Ascending aorta (tissue), 2 donors: ENCODE data around the gene MUC5B. TPM values are rescaled to one million over a fixed set of nuclear protein-coding genes. Genes with fewer than 3 reads are reported as not detected.
"Not testable (repeated sequence)": the region's sequence is repeated elsewhere in the genome, so short reads cannot be mapped to it uniquely, and the experiment has no call there.

ENCODE experiments used
- DNase-seq, 2 donors: peaks; one replicate each; pipeline ENCODE4 v3.0.0-alpha.2; 2019; ENCODE audit warnings: low spot score in 2 of 2
- H3K27ac ChIP-seq, 2 donors: fragments of 200-600 bp; sonication (generic); one replicate each; pipeline ENCODE4 v1.5.1; 2016 to 2017; ENCODE audit warnings: mild to moderate bottlenecking in 1 of 2
- H3K27me3 ChIP-seq: fragments of 200-600 bp; sonication (generic); one replicate; pipeline ENCODE4 v1.5.1; 2017
- H3K36me3 ChIP-seq, 2 donors: fragments of 200-600 bp; sonication (generic); one replicate each; pipeline ENCODE4 v1.5.1; 2016
- H3K4me1 ChIP-seq, 2 donors: fragments of 200-600 bp; sonication (generic); one replicate each; pipeline ENCODE4 v1.5.1; 2016 to 2017; ENCODE audit warnings: mild to moderate bottlenecking in 1 of 2
- H3K4me3 ChIP-seq, 2 donors: fragments of 200-600 bp; sonication (generic); one replicate each; pipeline ENCODE4 v1.5.1; 2016 to 2017; ENCODE audit warnings: mild to moderate bottlenecking in 1 of 2
- H3K9me3 ChIP-seq, 2 donors: fragments of 200-600 bp; sonication (generic); one replicate each; pipeline ENCODE4 v1.5.1; 2016
- intact Hi-C: fragments of 100-400 bp; cut with DNase I; formaldehyde crosslinking; loops from one replicate; pipeline ENCODE4 v1.15.1; 2023
- total RNA-seq: library from RNA; depleted of rRNA; stranded (reverse); fragments of >200 nt; gene quantifications from one replicate; pipeline ENCODE4 v1.1.0, GENCODE V29; 2016
- TF ChIP-seq, protein P1 (sequence below), 3 experiments: fragments of 200-600 bp in 2 of 3; fragments of 450-650 bp in 1 of 3; sonication (generic) in 2 of 3; IDR thresholded peaks; one replicate each; pipeline ENCODE4 v1.5.1; 2016 to 2019; ENCODE audit warnings: antibody characterized with exemption in 3 of 3, mild to moderate bottlenecking in 1 of 3, moderate library complexity in 1 of 3

MUC5B gene
- total RNA-seq, 1 donor from 2014 or later: under 0.01 TPM

DNA sequence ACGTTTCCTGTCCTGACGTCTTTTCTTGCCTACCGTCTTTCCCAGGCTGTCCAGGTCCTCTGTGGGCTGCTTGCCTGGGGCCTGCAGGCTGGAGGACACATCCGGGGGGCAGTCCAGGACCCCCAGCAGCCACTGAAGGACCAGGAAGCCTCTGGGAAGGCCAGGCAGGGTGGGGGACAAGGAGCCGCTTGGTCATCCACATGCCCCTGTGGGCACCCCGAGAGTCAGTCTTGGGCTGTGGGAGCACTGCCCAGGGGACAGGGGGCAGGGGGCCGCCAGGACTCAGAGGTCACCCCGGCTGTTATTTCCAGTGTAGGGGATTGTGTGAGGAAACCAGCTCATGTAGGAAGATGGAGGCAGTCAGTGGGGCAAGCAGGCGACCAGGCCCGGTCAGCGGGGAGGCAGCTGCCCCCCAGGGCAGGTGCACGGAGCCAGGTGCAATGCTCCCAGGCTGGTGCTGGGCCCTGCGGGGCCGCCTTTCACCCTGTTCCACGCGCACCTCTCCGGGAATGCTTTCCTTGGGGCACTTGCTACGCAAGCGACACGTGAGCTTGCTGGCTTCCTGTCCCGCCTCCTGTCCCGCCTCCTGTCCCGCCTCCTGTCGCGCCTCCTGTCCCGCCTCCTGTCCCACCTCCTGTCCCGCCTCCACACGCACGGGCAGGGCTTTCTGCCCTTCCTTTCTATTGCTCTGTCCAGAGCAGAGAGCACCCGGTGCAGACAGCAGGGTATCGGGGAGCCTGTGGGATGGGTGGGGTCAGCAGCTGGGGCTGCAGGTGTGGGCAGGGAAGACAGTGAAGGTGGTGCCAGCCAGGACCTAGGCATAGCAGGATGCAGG lies 39.5 kb downstream of the MUC5B start:
- intact Hi-C loops: loop anchor here (1.0 to 5.0 kb wide), 4 partner anchors 42 to 310 kb away; partner anchors contain the start of genes BRSK2 and DUSP8
- peak; percentile 67 to 94 for DNase-seq
- H3K27ac ChIP-seq: peak overlapping the region; percentile 62 to 83
- H3K36me3 ChIP-seq: no peaks in the 10 kb centered on the region
- peak overlapping the region; percentile 44 to 67 for H3K4me3 ChIP-seq
- peaks cover 6 to 12% of the 10 kb centered on the region in 2 donors for H3K4me1 ChIP-seq
- no peaks in the 10 kb centered on the region for H3K27me3 ChIP-seq
- no peaks in the 10 kb centered on the region for H3K9me3 ChIP-seq
- TF ChIP-seq, protein P1, sequence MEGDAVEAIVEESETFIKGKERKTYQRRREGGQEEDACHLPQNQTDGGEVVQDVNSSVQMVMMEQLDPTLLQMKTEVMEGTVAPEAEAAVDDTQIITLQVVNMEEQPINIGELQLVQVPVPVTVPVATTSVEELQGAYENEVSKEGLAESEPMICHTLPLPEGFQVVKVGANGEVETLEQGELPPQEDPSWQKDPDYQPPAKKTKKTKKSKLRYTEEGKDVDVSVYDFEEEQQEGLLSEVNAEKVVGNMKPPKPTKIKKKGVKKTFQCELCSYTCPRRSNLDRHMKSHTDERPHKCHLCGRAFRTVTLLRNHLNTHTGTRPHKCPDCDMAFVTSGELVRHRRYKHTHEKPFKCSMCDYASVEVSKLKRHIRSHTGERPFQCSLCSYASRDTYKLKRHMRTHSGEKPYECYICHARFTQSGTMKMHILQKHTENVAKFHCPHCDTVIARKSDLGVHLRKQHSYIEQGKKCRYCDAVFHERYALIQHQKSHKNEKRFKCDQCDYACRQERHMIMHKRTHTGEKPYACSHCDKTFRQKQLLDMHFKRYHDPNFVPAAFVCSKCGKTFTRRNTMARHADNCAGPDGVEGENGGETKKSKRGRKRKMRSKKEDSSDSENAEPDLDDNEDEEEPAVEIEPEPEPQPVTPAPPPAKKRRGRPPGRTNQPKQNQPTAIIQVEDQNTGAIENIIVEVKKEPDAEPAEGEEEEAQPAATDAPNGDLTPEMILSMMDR (IDR thresholded peaks at IDR 0.05): no peak

DNA sequence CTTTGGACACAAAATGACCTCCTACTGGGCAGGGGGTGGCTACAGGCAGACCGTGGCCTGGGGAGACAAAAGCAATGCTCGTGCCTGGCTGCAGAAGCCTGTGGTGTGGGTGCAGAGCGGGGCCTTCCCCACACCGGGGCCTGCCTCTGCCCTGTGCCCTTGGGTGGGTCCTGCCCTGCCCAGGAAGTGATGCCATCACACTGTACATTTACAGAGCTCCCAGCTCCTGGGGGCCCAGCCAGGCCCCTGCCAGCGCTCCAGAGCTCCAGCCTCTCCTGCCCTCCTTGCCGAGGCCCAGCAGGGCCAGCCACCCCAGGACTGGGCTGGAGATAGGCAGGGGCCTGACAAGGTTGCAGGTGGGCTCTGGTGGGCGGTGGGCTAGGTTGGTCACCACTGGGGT lies 40.1 kb downstream of the MUC5B start:
- intact Hi-C loops: loop anchor here (5.0 kb wide), 3 partner anchors 124 to 309 kb away; partner anchors contain the start of genes BRSK2 and DUSP8
- H3K27ac ChIP-seq: peak overlapping the region; percentile 62 to 83
- TF ChIP-seq, protein P1 (IDR thresholded peaks at IDR 0.05): no peak
- H3K4me1 ChIP-seq: peaks cover 6 to 12% of the 10 kb centered on the region in 2 donors
- H3K4me3 ChIP-seq: peak overlapping the region; percentile 44 to 67
- H3K27me3 ChIP-seq: no peaks in the 10 kb centered on the region
- H3K9me3 ChIP-seq: no peaks in the 10 kb centered on the region
- H3K36me3 ChIP-seq: no peaks in the 10 kb centered on the region
- DNase-seq: no peak

DNA sequence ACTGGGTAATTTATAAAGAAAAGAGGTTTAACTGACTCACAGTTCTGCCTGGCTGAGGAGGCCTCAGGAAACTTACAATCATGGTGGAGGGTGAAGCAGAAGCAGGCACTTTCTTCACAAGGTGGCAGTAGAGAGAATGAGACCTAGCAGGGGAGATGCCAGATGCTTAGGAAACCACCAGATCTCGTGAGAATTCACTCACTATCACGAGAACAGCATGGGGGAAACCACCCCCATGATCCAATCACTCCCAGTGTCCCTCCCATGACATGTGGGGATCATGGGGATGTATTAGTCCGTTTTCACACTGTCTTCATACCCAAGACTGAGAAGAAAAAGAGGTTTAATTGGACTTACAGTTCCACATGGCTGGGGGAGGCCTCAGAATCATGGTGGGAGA lies 41.6 kb downstream of the MUC5B start:
- not testable (repeated sequence) for DNase-seq, H3K36me3 ChIP-seq, H3K9me3 ChIP-seq, H3K27me3 ChIP-seq, H3K4me3 ChIP-seq
- Histone ChIP-seq H3K27ac (peak overlapping the region; percentile 42 to 62), H3K4me1 (peaks cover 6 to 12% of the 10 kb centered on the region in 2 donors)
- intact Hi-C loops: loop anchor here (2.0 to 5.0 kb wide), 5 partner anchors 72 to 308 kb away; partner anchors contain the start of genes BRSK2 and DUSP8
- TF ChIP-seq, protein P1 (IDR thresholded peaks at IDR 0.05): peak in 2 of 3 experiments; percentile 28 to 53

DNA sequence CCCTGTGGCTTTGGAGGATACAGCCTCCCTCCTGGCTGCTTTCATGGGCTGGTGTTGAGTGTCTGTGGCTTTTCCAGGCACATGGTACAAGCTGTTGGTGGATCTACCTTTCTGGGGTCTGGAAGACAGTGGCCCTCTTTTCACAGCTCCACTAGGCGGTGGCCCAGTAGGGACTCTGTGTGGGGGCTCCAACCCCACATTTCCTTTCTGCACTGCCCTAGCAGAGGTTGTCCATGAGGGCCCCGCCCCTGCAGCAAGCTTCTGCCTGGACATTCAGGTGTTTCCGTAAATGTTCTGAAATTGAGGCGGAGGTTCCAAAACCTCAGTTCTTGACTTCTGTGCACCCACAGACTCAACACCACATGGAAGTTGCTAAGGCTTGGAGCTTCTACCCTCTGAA lies 42.6 kb downstream of the MUC5B start:
- not testable (repeated sequence) for H3K9me3 ChIP-seq, DNase-seq, H3K27ac ChIP-seq, H3K27me3 ChIP-seq, H3K36me3 ChIP-seq, H3K4me3 ChIP-seq
- H3K4me1 ChIP-seq: peaks cover 6 to 12% of the 10 kb centered on the region in 2 donors
- intact Hi-C loops: loop anchor here (2.0 kb wide), 2 partner anchors 71 to 217 kb away; no protein-coding TSS in a partner anchor

DNA sequence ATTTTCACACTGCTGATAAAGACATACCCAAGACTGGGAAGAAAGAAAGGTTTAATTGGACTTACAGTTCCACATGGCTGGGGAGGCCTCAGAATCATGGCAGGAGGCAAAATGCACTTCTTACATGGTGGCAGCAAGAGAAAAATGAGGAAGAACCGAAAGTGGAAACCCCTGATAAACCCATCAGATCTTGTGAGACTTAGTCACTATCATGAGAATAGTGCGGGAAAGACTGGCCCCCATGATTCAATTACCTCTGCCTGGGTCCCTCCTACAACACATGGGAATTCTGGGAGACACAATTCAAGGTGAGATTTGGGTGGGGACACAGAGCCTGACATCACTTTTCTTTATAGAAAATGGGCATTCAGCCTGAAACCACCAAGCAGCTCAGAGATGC lies 44.1 kb downstream of the MUC5B start:
- H3K27me3 ChIP-seq, H3K9me3 ChIP-seq, intact Hi-C loops, H3K27ac ChIP-seq, H3K36me3 ChIP-seq, H3K4me3 ChIP-seq, H3K4me1 ChIP-seq, DNase-seq: not testable (repeated sequence)

DNA sequence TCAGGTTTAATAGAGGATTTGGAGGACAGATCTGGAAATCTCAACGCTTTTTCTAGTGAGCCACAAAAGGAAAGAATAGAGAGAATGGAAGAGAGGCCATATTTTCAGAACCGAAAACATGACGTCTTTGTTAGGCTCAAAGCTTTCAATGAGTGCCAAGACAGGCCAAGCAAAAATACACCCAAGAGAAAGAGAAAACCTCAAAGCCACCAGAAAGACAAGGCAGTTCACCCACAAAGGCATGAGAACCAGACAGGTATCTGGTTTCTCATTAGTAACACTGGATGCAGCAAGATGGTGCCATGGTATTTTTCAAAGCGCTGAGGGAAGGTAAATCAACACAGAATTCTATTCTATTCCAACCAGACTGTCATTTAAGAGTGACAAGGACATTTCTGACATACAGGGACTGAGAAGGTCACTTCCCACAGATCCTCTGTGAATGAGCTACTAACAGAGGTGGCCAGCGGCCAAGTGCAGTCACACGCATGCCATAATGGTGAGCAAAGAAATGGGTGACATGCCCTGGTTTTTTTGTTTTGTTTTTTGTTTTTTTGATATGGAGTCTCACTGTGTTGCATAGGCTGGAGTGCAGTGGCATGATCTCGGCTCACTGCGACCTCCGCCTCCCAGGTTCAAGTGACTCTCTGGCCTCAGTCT lies 44.7 kb downstream of the MUC5B start:
- intact Hi-C loops: no loop called here
- H3K9me3 ChIP-seq: no peaks in the 10 kb centered on the region
- no peaks in the 10 kb centered on the region for H3K27me3 ChIP-seq
- H3K4me1 ChIP-seq: peaks cover 2 to 5% of the 10 kb centered on the region in 2 donors
- peaks cover 0 to 7% of the 10 kb centered on the region in 2 donors for H3K36me3 ChIP-seq
- no peak overlapping the region for H3K4me3 ChIP-seq
- no peak for DNase-seq
- no peak overlapping the region for H3K27ac ChIP-seq
- TF ChIP-seq, protein P1 (IDR thresholded peaks at IDR 0.05): no peak
